Uterus (tissue), 2 donors: ENCODE measurements around the gene RARB.

Experiments
- POLR2A ChIP-seq, 2 donors: fragments of 450-650 bp; IDR thresholded peaks; one replicate each; pipeline ENCODE4 v1.6.1; 2016; ENCODE audit warnings: antibody characterized with exemption in 2 of 2, mild to moderate bottlenecking in 1 of 2, moderate library complexity in 1 of 2
- TF ChIP-seq, protein P1 (sequence below), 4 experiments: fragments of 200-600 bp in 2 of 4; fragments of 450-650 bp in 2 of 4; sonication (generic) in 2 of 4; IDR thresholded peaks; one replicate each; pipeline ENCODE4 v1.5.1; 2016 to 2019; ENCODE audit warnings: antibody characterized with exemption in 4 of 4, mild to moderate bottlenecking in 2 of 4, moderate library complexity in 1 of 4

DNA sequence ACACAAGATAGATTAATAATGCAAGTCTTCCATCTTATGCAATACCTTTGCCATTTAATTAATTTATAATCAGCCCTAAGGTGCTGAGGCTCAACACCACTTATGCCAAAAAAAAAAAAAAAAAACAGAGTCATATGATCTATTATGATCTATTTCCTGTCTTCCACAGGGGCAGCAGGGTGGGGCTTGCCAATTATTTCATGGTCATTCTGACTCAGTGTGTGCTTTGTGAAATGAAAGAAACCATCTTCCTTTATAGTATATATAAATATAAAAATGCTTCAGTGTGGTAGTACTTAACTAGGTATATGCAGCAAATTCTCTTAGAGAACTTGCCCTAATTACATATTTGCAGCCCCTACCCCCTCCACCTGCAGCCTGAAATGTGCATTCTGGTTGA is 7.2 kb upstream of the RARB start:
- no peak for TF ChIP-seq POLR2A (IDR thresholded peaks at IDR 0.05)
- TF ChIP-seq, protein P1, sequence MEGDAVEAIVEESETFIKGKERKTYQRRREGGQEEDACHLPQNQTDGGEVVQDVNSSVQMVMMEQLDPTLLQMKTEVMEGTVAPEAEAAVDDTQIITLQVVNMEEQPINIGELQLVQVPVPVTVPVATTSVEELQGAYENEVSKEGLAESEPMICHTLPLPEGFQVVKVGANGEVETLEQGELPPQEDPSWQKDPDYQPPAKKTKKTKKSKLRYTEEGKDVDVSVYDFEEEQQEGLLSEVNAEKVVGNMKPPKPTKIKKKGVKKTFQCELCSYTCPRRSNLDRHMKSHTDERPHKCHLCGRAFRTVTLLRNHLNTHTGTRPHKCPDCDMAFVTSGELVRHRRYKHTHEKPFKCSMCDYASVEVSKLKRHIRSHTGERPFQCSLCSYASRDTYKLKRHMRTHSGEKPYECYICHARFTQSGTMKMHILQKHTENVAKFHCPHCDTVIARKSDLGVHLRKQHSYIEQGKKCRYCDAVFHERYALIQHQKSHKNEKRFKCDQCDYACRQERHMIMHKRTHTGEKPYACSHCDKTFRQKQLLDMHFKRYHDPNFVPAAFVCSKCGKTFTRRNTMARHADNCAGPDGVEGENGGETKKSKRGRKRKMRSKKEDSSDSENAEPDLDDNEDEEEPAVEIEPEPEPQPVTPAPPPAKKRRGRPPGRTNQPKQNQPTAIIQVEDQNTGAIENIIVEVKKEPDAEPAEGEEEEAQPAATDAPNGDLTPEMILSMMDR (IDR thresholded peaks at IDR 0.05) = no peak
